GM12801 (cell line): Measurements from ENCODE around the gene JAKMIP3.

Experiments used
- TF ChIP-seq, protein P1 (sequence below): IDR thresholded peaks from one replicate; pipeline ENCODE4 v1.5.1; 2011; ENCODE audit warnings: control low read depth; ENCODE audit not compliant: insufficient read length; ENCODE audit errors: extremely low read depth

The JAKMIP3 gene

DNA sequence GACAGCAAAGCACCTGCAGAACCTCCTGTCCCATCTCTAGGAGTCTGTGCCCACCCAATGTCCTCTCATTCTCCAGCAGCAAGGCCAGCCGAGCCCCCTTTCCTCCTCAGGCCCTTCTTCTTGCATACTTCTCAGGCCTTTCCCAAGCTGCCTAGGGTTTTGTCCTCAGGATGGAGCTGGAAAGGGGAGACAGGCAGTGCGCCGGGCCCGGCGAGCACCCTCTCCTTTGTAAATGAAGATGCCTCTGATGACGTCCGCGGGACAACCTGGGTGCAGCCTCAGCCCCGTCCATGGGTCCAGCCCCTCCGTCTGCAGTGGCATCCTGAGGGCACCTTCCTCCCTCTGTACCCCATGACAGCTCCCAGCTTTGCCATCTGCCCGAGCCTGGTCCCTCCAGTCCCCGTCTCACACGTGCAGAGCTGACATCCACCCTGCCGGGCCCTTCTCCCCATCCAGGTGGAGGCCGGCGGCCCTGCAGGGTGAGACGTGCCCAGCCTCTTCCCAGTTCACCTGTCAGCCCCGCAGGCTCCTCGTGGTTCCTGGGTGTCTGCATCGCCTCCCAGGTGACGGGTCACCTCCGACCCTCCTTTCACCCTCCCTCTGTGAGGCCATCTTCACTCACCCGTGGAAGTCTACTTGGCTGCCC lies 36.4 kb downstream of the JAKMIP3 start:
- TF ChIP-seq, protein P1, sequence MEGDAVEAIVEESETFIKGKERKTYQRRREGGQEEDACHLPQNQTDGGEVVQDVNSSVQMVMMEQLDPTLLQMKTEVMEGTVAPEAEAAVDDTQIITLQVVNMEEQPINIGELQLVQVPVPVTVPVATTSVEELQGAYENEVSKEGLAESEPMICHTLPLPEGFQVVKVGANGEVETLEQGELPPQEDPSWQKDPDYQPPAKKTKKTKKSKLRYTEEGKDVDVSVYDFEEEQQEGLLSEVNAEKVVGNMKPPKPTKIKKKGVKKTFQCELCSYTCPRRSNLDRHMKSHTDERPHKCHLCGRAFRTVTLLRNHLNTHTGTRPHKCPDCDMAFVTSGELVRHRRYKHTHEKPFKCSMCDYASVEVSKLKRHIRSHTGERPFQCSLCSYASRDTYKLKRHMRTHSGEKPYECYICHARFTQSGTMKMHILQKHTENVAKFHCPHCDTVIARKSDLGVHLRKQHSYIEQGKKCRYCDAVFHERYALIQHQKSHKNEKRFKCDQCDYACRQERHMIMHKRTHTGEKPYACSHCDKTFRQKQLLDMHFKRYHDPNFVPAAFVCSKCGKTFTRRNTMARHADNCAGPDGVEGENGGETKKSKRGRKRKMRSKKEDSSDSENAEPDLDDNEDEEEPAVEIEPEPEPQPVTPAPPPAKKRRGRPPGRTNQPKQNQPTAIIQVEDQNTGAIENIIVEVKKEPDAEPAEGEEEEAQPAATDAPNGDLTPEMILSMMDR: no peak

DNA sequence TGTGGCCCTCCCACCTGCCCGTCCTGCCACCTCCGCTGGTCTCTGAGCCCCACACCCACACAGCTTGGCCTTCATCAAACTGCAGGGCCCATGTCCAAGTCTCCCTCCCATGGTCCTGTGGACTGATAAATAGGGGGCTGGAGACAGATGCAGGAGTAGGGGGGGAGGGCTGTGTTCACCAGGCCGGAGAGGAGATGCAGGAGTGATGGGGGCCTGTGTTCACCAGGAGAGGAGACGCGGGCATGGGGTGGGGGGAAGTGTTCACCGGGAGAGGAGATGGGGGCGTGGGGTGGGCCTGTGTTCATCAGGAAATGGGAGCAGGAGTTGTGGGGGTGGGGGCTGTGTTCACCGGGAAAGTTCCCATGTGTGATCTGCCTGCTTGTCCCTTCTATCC lies 37.0 kb downstream of the JAKMIP3 start:
- TF ChIP-seq, protein P1: no peak

DNA sequence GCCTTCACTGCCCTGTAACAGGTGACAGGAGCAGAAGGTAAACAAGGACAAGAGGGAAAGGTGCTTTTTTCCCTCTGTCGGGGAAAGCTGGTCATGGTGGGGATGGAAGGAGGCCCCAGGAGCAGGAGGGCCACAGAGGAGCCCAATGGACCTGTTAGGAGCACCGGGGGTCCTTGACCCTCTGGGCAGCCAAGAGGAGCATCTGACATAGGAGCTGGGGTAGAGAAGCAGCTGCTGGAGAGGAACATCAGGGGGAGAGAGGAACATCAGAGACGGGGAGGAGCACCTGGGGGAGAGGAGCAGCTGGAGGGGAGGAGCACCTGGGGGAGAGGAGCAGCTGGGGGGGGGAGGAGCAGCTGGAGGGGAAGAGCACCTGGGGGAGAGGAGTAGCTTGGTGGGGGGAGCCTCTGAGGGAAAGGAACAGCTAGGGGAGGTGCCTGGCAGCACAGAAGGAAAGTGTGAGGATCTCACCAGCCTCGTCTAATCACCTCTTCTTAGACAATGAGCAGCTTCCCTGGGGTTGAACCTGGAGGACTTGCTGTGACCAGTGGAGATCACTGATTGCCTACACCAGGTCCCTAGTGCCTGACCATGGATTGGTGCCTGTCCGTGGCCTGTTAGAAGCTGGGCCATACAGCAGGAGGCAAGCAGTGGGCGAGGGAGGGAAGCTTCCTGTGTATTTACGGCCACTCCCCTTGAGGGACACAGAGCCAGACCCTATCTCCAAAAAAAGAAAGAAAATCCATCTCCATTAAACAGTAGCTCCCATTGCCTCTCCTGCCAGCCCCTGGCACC lies 37.6 kb downstream of the JAKMIP3 start:
- TF ChIP-seq, protein P1: no peak

DNA sequence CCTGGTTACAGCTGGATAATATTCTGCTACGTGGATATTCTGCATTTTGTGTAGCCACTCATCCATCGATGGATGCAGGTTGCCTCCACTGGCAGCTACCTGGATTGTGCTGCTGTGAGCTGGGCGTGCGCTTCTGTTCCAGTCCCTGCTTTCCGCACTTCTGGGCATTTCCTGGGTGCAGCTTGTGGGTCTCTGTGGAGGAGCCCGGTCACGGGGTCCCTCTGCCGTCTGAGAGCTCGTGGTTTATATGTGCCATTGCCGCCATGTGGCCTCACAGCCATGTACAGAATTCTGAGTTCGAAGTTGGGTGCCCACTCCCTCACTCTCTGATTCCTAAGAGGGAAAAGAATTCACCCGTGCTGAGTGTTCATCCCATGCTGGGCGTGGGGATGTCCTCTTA lies 38.3 kb downstream of the JAKMIP3 start:
- TF ChIP-seq, protein P1: no peak

DNA sequence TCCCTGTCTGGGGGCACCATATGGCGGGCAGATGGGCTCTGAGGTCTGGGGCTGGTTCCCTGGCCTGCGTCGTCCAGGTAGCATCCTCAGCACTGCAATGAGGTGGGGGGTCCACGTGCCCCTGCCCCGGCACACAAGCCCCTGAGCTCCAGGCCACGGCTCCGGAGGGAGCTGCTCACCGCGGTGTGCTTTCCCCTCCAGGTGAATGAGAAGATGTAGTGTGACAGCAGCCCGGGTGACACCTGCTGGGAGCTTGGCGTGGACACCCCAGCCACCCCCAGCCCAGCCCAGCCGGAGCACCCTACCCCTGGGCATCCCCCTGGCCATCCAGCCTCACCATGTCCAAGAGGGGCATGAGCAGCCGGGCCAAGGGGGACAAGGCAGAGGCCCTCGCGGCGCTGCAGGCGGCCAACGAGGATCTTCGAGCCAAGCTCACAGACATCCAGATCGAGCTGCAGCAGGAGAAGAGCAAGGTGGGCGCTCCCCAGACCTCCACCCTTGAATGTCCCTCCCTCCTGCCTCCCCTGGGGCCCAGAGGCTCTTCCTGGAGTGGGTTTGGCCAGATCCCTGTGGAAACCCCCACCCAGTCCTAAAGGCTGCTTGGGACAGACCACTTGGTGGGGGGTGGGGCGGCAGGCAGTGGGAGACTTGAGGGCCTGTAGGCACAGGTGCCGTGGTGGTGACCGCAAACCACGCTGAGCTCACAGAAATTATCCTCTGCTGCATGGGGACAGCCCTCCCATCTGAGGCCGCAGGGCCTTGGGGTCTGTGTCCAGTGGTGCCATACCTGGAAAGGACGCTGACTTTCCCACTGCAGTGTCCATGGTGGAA lies 38.9 kb downstream of the JAKMIP3 start:
- TF ChIP-seq, protein P1: no peak

DNA sequence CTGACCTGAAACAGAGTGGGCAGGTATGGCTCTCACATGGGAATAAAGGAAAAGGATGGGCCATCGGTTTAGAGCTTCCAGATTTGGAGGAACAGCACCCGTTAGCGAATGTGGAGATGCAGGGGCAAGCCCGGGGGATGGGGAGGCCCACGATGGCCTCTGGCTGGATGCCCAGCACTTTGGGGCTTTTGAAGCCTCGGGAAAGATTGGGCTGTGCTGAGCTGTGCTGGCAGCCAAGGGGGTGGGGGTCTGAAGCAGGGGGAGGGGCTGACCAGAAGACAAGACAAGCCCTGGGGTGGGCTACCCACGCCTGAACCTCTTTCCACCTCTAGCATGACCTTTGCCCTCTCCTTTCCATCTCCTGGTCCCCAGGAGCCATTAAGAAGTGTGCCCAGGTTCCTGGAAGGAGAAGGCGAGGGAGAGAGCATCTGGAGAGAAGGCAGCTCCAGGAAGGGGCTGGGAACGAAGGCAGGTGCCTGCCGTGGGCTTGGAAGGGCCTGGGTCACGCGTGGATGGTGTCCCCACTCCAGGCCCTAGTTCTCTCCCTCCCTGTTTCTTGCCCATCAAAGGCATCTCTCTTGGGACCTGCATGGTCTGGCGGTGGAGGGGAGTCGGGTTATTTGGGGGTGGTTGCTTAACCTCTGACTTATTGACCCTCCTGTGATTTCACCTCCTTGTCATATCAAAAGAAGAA lies 39.7 kb downstream of the JAKMIP3 start:
- TF ChIP-seq, protein P1: no peak

DNA sequence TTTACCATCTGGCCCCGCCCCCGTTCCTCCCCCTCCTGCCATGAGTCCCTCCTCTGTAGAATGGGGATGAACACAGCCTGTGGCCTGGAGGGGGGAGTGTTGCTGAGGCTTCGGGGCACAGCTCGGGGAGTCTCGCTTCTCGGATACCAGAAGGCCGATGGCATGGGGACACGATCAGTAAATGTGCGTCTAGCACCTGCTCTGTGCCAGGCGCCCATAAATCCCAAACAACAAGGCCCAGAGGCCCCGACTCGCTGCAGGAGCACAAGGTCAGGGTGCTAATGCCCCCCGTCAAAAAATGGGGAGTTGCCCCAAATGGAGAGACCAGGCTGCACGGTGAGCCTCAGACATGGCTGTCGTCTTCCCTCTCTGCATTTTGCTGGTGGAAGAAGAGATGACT lies 40.7 kb downstream of the JAKMIP3 start:
- TF ChIP-seq, protein P1: no peak
